GM19397 (cell line): ENCODE data around the gene PTTG1IP.
"Not testable (repeated sequence)": the region's sequence is repeated elsewhere in the genome, so short reads cannot be mapped to it uniquely, and the experiment has no call there.

Source experiments
- ATAC-seq: cut with Tn5 transposase; IDR thresholded peaks from one replicate; pipeline ENCODE4 v1.9.1; 2021; ENCODE audit warnings: mild to moderate bottlenecking, moderate library complexity; ENCODE audit not compliant: unreplicated experiment

Gene PTTG1IP

DNA sequence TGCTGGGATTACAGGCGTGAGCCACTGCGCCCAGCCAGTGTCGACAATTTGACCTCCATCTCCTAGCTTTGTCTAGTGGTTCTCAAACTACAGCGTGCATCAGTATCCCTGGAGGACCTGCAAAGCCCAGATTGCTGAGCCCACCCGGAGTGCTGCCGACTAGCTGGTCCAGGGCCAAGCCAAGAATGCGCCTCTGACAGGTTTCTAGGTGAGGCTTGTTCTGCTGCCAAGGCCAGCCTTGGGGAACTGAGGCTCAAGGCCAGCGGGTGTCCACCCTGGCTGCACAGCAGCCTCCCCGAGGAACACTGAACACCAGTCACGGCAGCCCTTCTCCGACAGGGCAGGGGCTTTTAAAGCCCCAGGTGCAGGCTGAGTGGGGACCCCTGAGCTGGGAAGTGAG lies 9.8 kb upstream of the PTTG1IP start:
- no peak for ATAC-seq

DNA sequence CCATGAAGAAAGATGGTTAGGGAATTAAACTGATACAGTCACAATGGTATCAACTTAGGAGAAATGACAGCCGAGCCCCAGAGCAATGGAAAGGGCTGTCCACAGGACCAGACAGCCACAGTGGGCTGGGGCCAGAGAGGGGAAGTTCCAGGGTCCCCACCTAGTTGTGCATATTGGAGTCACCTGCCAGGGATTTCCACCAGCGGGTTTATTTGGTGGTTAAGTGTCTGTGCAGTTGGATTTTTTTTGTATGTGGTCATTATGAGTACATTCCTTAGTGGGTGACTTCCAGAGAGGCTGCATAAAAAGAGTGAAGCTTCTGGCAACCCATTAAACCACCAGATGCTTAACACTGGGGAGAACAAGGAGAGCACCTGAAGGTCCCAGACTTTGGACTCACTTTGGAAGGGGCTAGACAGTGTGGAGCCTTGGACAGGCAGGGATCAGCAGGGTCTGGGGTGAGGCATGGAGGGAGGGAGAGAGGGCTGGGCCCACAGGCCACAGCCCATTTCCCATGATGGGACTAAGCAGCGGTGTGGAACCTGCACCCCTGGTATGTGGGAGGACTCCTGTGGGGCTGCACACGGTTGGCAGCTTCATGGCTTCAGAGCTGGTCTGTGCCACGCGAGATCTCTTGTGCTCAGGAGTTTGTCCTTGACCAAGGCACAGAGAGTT lies 7.8 kb upstream of the PTTG1IP start:
- no peak for ATAC-seq

DNA sequence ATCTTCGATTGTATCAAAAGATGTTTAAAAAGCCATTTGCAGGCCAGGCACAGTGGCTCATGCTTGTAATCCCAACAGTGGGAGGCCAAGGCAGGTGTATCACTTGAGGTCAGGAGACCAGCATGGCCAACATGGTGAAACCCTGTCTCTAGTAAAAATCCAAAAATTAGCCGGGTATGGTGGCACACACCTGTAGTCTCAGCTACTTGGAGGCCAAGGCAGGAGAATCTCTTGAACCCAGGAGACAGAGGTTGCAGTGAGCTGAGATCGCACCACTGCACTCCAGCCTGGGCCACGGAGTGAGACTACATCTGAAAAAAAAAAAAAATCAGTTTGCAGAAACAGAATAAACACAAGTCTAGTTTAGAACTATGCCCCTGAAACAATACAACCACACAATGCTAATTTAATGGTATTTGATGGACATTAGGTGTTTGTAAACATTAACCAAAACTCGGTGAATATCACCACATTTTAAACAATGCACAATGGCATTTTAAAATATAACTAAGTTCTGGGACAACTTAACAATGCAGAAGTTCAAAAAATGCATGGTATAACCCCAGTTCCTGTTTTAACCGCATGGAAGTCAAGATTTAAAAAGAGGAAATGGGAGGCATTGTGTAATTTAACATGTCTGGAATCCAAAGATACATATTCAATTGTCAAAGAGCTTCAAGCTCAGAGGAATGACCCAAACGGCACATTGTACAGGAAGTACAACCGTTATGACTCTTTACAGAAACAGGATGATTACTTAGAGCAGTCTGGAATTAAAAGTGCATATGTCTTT lies 7.1 kb upstream of the PTTG1IP start:
- ATAC-seq = no peak

DNA sequence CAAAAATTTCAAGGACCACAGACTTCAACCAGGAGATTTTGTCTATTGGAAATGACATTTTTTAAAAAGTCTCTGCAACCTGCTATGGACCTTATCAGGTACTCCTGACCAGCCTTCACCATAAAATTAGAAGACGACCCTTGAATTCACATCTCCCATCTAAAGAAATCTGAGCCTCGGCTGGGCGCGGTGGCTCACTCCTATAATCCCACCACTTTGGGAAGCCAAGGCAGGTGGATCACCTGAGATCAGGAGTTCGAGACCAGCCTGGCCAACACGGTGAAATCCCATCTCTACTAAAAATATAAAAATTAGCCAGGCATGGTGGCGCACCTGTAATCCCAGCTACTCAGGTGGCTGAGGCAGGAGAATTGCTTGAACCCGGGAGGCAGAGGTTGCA lies 5.7 kb upstream of the PTTG1IP start:
- not testable (repeated sequence) for ATAC-seq

DNA sequence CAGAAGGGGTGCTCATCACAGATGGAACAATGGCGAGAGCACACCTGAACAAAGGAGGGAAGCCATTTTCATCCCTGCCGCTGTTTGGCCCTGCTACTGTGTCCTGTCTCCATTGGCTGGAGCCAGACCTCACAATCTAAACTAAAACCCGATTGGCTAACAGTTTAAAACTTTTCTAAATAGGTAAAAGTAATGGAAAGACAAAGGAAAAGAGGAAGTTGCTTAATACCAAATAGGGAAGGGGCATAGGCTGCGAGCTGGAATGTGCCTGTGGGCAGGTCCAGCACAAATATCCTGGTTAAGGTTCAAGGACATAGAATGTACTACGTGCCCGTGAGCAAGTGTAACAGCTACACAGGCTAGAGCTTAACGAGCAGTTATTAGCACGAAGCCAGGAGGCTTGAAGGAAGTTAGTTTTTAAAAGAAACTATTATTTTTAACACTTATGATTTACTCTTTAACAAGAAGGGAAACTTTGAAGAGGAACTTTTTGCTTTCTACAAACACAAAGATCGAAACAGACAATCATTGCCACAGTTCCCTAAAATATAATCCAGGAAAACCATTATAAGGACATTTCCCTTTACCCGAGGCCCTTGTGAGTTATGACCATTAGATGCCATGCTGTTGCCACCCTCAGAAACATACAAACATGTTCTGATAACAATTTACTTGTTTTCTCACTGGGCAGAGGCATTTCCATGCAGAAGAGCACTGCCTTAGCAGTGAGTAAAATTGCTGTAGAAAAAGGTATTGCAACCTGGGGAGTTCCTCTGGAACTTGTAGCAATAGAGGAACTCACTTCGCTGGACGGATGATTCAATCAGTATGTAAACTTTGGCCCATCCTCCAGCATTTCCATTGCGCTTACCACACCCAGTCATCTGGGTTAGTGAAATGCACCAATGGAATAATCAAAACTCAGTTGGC lies 4.8 kb upstream of the PTTG1IP start:
- no peak for ATAC-seq

DNA sequence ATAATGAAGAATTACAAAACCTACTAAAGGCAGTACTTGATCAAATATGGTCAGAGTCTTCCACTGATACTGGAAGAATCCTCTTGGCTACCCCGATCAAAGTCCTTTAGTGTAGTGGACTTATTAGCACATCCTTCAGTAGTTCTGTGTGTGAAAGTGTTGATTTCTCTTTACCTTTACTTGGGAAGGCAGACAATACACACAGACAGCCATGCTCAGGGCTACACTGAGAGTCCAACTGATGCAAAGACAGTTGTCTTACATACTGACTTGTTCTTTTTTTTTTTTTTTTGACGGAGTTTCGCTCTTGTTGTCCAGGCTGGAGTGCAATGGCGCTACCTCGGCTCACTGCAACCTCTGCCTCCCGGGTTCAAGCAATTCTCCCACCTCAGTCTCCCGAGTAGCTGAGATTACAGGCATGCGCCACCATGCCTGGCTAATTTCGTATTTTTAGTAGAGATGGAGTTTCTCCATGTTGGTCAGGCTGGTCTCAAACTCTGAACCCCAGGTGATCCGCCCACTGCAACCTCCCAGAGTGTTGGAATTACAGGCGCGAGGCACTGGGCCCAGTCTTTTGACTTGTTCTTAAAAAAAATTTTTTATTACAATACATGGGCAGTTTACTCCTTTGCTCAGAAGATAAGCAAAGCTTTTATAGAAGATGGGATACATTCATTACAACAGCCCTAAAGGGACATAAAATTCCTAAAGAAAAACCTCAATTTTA lies 3.5 kb upstream of the PTTG1IP start:
- no peak for ATAC-seq

DNA sequence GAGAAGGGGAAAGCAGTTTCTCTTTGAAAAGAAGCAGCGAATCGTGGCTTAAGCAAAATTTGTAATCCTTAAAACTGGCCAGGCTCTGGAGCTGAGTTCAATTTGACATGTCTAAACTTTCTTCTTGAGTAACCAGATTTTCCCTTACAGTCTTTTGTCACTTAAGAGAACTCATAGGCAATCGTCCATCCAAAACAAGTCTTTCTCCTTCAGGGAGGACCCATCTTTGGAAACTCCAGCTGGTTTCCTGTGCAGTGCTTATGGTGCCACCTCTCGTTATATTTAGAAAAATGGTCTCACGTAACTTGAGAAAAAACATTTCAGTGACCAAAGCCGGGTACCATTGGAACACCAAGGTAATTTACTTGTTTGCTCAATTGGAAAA lies 1.8 kb upstream of the PTTG1IP start:
- ATAC-seq = no peak

DNA sequence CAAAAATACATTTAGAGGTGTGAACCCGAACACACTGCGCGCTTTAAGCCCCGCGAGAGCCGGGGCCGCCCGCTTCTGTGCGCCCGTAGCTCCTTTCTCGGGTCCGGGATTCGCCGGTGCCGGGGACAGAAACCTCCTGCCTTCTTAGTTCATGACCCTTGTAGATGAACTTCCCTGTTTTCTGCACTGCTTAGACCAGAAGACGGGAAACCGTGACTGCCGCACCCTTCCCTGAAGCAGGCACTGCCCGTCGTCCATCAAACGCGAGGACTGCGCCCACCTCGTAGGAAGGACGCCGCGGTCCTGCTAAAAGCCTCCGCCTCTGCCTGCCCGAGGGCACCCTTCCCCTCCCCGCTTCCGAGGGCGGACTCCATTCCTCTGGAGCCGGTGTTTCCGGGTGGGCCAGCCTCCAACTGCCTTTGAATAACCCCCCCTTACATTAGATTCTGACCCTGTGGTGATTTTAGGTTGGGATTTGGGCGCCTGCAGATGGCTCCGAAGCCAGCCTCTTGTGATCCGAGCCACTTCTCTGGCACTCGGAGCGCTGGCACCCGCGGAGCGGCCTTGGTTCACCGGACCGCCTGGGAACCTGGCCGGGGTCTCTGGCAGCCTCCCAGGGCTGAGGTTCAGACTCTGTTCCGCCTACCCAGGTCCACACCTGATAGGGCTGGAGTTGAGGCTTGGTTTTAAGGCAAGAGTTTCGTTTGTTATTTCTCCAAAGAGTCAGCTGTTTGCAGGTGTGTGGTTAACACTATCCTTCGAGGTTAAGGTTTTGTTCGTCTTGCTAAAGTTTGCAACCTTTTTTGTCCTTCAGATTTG lies 1.2 kb upstream of the PTTG1IP start:
- ATAC-seq = peak; percentile 5

DNA sequence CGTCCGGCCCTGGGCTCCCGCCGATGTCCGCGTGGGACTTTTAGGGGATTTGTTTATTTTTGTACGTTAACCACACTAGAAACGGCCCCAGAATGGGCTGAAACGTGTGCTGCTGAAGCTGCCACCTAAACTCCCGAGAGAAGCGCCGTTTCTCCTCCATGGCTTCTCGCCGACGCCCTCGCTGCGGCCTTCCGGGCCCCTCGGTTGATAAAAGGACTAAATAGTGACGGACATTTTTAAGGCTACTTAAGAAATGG lies 678 bp upstream of the PTTG1IP start:
- peak; percentile 2 for ATAC-seq

DNA sequence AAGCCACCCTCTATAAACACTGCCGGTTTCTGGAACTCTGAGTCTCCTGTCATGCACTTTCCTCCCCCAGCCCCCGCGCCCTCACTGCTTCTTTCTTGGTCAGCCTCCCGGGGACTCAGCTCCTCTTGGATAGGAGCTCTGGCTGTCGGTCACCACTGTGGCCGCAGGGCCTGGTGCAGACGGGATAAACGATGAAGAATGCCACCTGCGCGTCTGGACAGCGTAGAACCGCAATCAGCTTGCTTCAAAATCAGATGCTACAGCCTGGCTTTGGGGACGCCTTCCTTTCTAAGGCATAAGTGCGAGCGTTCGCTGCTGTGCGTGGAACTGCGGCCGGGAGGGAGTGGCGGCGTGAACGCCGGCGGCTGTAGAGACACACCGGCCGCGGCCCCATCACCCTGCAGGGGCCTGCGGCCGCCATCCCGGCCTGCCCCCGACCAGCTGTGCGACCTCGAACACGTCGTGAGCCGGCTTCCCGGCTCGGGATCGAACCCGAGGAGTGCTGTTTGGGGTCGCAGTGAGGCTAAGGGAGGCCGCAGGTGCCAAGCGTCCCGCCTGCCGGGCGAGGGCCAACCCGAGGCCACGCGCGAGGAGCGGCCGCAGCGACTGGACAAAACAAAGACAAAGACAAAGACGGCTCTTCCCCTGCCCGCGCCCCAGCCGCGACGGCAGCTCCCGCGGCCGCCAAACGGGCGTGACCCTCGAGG lies 688 bp downstream of the PTTG1IP start:
- ATAC-seq = no peak

DNA sequence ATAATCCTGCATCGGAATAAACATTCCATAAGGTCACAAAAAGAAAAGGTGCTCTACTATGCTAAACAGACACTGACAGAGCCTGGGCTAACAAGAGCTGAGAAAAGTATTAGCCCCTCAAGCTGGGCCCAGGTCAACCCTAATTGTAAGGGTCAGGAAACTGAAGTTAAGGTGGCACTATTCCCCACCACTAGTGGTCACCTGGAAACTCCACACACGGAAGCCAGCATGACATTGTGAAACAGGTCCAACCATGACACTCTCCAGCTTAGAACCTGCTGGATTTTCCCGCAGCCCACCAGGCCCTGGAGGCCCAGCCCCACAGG lies 1.2 kb downstream of the PTTG1IP start:
- no peak for ATAC-seq

DNA sequence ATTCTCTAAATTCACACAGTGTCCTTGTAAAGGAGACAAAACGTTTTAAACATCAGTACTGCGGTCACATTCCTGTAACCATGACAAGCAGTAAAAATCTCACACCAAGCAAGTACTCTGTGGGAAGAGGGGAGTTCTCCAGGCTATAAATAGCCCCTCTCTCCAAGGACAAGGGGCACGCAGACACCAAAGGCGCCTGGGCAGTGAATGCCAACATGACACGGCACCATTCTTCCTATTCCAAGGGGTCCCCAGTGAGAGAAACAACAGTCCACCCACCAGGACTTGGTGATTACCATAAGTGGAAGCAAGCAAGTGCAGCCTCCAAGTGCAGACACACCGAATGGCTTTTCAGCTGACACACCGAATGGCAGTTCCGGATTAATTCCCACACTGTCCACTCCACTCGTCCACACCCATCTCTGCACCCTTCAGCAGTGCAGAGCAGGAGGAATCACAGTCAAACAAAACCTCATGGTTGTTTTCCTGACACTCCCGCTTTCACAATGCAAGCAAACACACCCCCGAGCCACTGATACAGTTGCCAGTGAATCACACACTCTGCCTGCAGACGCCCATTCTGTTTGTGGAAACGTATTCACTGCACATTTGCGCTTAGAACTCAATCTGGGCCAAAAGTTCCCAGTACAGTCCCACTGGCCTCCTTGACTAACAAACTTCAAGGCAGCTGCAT lies 1.8 kb downstream of the PTTG1IP start:
- no peak for ATAC-seq

DNA sequence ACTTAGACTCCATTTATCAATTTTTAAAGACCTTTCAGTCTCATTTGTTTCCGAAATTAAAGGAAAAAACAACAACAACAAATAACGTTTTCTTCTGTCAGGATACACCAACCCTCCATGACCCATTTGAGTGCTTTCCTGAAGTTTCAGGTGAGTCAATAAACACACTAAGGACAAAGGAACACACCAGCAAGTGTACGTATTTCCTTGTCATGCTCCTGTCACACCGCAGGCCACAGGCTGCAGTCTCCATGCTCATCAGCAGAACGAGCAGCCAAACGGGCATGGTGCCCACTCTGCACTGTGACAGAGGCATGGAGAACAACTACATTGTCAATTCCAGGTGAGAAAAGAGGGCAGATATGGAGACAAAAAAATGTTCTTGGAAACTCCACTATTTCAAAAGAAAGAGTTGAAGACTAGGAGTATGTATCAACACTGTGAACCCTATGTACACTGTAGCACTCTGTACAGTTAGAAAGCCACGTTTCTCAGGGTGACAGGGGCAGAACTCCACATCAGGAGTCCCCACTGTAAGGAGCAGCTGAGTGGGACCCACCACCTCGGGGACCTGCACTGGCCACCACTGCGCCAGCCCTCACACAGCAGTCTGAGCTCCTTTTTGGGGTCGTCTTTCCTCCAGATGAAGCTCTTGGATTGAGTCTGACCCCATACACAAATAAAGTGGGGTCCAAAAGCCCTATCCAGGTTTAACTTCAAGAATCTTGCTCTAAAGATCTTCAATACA lies 2.6 kb downstream of the PTTG1IP start:
- ATAC-seq = no peak

DNA sequence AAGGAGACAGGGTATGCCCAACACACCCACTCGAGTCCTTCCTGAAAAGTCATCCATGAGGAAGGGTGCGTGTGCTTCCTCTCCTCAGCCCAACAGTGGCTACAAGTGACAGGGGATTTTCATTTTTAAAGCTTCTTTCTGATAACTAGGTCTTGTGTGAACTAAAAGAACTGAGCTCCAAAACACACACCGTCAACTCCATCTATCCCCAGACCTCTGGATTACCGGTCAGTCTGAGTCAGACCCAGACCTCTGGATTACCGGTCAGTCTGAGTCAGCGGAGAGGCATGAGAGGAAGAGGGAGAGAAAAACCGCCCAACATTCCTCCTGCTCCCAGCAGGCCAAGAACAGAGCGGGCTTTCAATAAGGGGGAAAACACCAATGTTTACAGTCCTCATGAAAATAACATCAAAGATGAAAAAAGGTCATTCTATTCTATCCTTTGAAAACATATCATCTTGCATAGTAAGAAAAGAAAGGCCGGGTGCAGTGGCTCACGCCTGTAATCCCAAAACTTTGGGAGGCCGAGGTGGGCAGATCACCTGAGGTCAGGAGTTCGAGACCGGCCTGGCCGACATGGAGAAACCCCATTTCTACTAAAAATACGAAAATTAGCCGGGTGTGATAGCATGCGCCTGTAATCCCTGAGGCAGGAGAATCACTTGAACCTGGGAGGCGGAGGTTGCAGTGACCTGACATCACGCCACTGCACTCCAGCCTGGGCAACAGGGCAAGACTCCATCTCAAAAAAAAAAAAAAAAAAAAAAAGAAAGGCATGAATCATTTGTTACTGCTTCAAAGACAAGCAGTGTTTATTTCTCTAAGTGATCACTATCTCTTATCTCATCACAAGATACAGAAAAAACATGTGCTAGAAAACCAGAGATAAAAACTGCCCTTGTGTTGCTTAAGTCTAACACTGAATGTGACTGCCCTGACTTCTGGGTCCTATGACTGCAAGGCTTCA lies 3.4 kb downstream of the PTTG1IP start:
- no peak for ATAC-seq

DNA sequence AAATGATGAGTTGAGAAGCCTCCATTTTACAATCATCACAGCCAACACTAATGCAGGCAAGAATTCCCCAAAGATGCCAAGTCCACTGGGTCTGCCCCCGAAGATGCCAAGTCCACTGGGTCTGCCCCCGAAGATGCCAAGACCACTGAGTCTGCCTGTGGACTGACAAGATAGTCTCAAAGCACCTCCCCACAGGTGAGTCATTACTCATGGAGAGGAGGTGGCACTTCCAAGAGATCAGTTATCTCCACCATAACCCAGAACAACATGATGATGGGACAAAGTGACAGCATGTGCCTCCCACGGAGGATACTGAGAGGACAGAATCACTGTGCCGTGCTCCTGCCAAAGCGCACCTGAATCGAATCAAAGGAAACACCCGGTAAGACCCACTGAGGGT lies 4.8 kb downstream of the PTTG1IP start:
- ATAC-seq = no peak

DNA sequence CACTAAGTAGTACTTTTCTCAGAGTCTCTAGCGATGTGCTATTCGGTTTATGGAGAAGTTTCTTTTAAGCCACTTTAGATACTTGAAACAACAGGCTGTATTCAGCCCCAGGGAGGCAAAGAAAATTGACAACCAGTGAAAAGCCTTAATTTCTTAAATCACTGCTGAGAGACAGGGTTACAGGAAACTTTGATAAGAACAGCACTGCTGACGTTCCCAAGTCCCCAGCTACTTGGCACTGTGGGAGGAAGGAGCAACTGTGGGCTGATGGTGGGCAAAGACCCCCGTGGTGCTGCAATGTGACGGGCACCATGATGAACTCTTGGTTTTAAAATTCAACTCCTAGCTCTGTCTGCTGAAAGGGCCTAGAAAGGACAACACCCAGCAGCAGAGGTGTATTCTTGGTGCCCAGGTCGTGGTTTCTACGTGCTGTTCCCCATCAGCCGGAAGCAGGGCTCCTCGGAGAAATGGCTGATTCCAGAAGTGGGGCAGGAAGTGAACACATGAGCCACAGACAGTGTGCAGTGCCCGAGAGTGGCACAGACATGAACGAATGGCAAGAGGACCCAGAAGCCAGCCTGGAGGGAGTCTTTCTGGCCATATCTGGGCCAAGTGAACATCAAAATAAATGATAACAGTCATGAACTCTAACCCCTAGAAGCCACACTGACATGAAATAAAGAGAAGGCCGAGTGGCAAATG lies 5.3 kb downstream of the PTTG1IP start:
- ATAC-seq = no peak

DNA sequence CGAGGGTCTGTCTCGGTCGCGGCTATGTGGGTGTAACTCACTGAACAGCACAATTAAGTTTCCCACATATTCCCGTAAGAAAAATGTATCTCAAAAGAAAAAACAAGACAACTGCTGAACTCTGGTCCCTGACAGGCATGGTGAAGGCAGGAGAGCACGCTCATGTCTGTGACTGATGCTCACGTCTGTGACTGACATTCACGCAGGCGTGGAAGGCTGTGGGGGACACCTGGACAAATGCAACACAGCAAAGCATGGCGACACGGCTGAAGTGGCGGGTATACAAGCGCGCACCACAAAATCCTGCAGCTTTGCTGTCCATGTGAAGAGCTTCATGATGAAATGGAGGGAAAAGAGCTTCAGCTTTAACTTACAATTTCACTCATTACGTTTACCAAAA lies 6.0 kb downstream of the PTTG1IP start:
- no peak for ATAC-seq
